ENCODE data around the gene EEA1. TPM values are rescaled to one million over a fixed set of nuclear protein-coding genes. Genes with fewer than 3 reads are reported as not detected.

Gene EEA1
- total RNA-seq, 2 experiments from 2014 or later, result 15.6 to 17.6 TPM

GRCh38 chr12:92871116-92871515, 58.0 kb downstream of the EEA1 start:
- CTCF ChIA-PET, result no interaction called here
- no peaks in the 10 kb centered on the region for H3K27me3 Mint-ChIP-seq (ENCODE audit: low read depth)
- intact Hi-C loops (cut with micrococcal nuclease), result no loop called here
- no peak overlapping the region for H3K27ac Mint-ChIP-seq
- H3K36me3 Mint-ChIP-seq (ENCODE audit: low read depth), result peaks cover 3% of the 10 kb centered on the region
- DNase-seq, result no peak
- no peaks in the 10 kb centered on the region for H3K9me3 Mint-ChIP-seq
- H3K4me1 Mint-ChIP-seq (ENCODE audit: low read depth), result peaks cover 15% of the 10 kb centered on the region
- H3K4me3 Mint-ChIP-seq, result no peak overlapping the region

GRCh38 chr12:92866418-92866817, 62.7 kb downstream of the EEA1 start:
- Mint-ChIP-seq H3K27ac (no peak overlapping the region), H3K27me3 (ENCODE audit: low read depth) (no peaks in the 10 kb centered on the region), H3K4me3 (no peak overlapping the region), H3K36me3 (ENCODE audit: low read depth) (peaks cover 16% of the 10 kb centered on the region), H3K9me3 (no peaks in the 10 kb centered on the region), H3K4me1 (ENCODE audit: low read depth) (peaks cover 10% of the 10 kb centered on the region)
- CTCF ChIA-PET, result no interaction called here
- DNase-seq, result no peak
- intact Hi-C loops (cut with micrococcal nuclease), result no loop called here

DNA sequence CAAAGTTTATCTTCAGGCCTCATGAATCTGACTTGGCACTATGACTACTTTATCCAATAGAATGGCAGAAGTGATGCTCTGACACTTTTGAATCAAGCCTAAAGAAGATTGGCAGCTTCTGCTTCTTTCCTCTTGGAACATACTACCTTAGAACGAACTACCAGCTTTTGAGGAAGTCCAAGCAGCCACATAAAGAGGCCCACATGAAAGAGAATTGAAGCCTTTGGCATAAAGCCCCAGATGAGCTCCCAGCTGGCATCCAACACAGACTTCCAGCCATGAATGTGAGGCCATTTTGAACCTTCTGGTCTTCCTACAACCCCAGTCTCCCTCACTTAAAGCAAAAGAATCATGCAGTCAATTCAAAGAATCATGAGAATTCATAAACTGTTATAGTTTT, 65.8 kb downstream of the EEA1 start:
- no peaks in the 10 kb centered on the region for H3K27me3 Mint-ChIP-seq (ENCODE audit: low read depth)

DNA sequence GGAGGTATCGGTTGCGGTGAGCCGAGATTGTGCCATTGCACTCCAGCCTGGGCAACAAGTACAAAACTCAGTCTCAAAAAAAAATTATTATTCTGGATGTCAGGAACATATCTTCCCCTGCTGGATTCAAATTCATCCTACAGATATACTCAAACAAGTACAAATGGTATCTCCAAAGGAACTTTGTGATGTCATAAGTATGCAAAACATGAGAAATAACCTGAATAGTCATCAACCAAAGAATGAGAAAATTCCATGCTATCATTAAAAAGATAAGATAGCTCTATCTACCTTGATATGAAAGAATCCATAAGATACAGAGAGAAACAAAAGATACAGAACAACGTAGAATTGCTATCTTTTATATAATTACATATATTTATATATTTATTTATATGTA, 67.7 kb downstream of the EEA1 start:
- DNase-seq, result no peak
- CTCF ChIA-PET, result interaction anchor here (1.0 kb wide), 1 partner anchor 109 kb away, joined by 3 read pairs; no protein-coding TSS in a partner anchor
- Mint-ChIP-seq H3K36me3 (ENCODE audit: low read depth) (peaks cover 40% of the 10 kb centered on the region), H3K27ac (no peak overlapping the region), H3K9me3 (no peaks in the 10 kb centered on the region), H3K4me1 (ENCODE audit: low read depth) (peaks cover 4% of the 10 kb centered on the region), H3K27me3 (ENCODE audit: low read depth) (no peaks in the 10 kb centered on the region), H3K4me3 (no peak overlapping the region)
- intact Hi-C loops (cut with micrococcal nuclease), result no loop called here

More for the DNA sequence above, 65.8 kb downstream of the EEA1 start:
- CTCF ChIA-PET, result interaction anchor here (0.5 kb wide), 1 partner anchor 551 kb away, joined by 3 read pairs; no protein-coding TSS in a partner anchor
- Mint-ChIP-seq H3K9me3 (no peaks in the 10 kb centered on the region), H3K27ac (no peak overlapping the region), H3K36me3 (ENCODE audit: low read depth) (peaks cover 30% of the 10 kb centered on the region), H3K4me3 (no peak overlapping the region), H3K4me1 (ENCODE audit: low read depth) (peaks cover 4% of the 10 kb centered on the region)
- no peak for DNase-seq
- intact Hi-C loops (cut with micrococcal nuclease), result no loop called here

DNA sequence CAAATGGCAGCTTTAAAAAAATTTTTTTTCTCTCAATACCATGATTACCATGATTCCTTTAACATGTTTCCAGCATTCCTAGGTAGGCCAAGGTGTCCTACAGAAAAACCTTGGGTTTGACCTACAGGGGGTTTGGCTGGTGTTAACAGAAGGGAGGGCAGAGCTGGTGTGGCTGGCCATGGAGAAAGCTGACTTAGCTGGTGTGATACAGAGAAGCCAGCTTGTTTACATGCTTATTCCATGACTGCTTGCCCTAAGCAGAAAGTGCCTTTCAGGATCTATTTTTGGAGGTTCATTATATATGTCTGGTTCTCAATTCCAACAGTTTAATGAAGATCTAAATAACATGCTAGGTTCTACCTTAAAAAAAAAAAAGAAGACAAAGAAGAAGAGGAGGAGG, 68.6 kb downstream of the EEA1 start:
- Mint-ChIP-seq H3K9me3 (no peaks in the 10 kb centered on the region), H3K4me1 (ENCODE audit: low read depth) (peaks cover 4% of the 10 kb centered on the region), H3K27me3 (ENCODE audit: low read depth) (no peaks in the 10 kb centered on the region), H3K36me3 (ENCODE audit: low read depth) (peaks cover 40% of the 10 kb centered on the region), H3K27ac (no peak overlapping the region), H3K4me3 (no peak overlapping the region)
- intact Hi-C loops (cut with micrococcal nuclease), result no loop called here
- DNase-seq, result no peak
- CTCF ChIA-PET, result no interaction called here

DNA sequence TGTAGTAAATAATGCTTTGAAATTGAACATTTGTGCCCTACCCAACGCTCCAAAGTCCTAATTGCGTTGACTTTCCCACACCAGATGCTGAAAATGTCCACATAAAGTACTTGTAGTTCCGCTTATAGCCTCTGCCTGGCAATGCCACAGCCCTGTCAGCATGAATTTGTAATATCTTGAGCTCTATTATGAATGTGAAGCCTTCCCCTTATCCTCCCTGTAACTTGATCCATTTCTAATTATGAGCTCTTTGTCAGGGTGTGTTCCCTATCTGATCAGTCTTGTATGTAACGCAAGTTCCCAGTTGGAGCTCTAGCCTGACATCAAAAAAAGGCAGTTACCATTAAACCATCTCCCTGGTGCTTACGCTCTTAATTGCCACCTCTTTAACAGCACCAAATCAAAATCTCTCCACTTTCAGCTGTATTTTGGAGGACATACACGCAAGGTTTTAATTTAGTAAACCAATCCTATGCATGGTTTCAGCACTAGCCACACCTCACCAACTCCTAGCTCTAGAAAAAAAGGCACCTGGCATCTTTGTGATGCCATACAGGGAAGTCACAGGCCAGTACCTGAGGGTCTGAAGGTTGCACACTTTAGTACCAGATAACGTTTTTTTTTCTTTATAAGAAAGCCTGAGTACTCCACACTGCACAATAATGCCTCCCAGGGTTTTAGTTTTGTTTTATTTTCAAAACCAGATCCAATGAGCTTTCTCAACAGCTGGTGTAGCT, 69.3 kb downstream of the EEA1 start:
- Mint-ChIP-seq H3K27me3 (ENCODE audit: low read depth) (no peaks in the 10 kb centered on the region), H3K9me3 (no peaks in the 10 kb centered on the region), H3K27ac (no peak overlapping the region), H3K36me3 (ENCODE audit: low read depth) (peaks cover 41% of the 10 kb centered on the region), H3K4me1 (ENCODE audit: low read depth) (peaks cover 4% of the 10 kb centered on the region), H3K4me3 (no peak overlapping the region)
- intact Hi-C loops (cut with micrococcal nuclease), result no loop called here
- no peak for DNase-seq
- CTCF ChIA-PET, result interaction anchor here (0.9 kb wide), 1 partner anchor 8 kb away, joined by 3 read pairs; no protein-coding TSS in a partner anchor

DNA sequence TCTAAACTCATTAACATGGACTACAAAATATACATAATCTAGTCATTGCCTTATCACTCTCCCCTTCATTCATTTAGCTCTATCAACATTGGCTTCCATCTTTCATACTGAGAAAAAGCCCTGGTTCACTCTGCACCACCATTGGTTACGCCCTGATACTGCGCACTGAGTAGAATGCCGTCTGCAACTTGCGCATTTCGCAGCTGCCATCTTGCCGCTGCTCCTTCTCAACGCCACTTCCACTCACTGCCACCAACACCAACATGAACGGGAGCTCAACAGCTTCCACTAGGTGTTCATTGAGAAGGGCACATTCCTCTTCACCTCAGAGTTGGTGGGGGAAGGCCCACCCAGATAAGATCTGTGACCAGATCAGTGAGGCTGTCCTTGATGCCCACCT, 71.3 kb downstream of the EEA1 start:
- Mint-ChIP-seq H3K36me3 (ENCODE audit: low read depth) (peaks cover 34% of the 10 kb centered on the region), H3K4me1 (ENCODE audit: low read depth) (peaks cover 3% of the 10 kb centered on the region), H3K4me3 (no peak overlapping the region), H3K27ac (no peak overlapping the region), H3K27me3 (ENCODE audit: low read depth) (no peaks in the 10 kb centered on the region), H3K9me3 (no peaks in the 10 kb centered on the region)
- CTCF ChIA-PET, result no interaction called here
- intact Hi-C loops (cut with micrococcal nuclease), result no loop called here
- DNase-seq, result no peak

DNA sequence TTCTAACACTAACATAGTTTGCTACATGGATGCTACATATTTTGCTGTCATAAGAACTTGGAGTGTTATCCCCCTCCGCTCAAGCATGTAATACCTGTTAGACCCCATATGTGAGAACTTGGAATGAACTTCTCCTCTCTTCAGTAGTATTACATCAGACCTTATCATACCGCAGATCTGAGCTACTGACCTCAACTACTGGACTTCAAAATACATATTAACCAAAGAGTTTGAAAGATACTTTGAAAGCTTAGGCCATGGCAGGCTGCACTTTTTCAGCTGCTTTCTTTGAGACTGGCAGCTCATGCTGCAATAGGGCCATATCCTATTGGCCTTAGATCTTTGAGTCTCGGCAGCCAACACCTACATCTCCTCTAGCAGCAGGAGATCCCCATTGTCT, 74.8 kb downstream of the EEA1 start:
- Mint-ChIP-seq H3K9me3 (no peaks in the 10 kb centered on the region), H3K4me3 (no peak overlapping the region), H3K4me1 (ENCODE audit: low read depth) (peaks cover 3% of the 10 kb centered on the region), H3K27ac (no peak overlapping the region), H3K27me3 (ENCODE audit: low read depth) (no peaks in the 10 kb centered on the region), H3K36me3 (ENCODE audit: low read depth) (peaks cover 25% of the 10 kb centered on the region)
- CTCF ChIA-PET, result interaction anchor here (0.6 kb wide), 1 partner anchor 1042 kb away, joined by 3 read pairs; no protein-coding TSS in a partner anchor
- DNase-seq, result no peak
- intact Hi-C loops (cut with micrococcal nuclease), result no loop called here

DNA sequence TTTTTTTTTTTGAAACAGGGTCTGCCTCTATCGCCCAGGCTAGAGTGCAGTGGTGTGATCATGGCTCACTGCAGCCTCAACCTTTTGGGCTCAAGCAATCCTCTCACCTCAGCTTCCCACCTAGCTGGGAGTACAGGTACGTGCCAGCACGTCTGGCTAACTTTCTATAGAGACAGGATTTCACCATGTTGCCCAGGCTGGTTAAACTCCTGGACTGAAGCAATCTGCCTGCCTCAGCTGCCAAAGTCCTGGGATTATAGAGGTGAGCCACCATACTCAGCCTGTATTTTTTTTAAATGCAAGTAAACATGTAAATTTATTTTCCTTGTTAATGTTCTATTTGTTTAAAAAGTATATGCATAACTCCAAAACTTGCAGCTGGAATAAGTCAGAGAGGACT, 80.4 kb downstream of the EEA1 start:
- CTCF ChIA-PET, result no interaction called here
- Mint-ChIP-seq H3K4me1 (ENCODE audit: low read depth) (peaks cover 2% of the 10 kb centered on the region), H3K9me3 (no peaks in the 10 kb centered on the region), H3K27ac (no peak overlapping the region), H3K27me3 (ENCODE audit: low read depth) (no peaks in the 10 kb centered on the region), H3K36me3 (ENCODE audit: low read depth) (peaks cover 7% of the 10 kb centered on the region), H3K4me3 (no peak overlapping the region)
- no peak for DNase-seq
- intact Hi-C loops (cut with micrococcal nuclease), result no loop called here

GRCh38 chr12:92847368-92847767, 81.7 kb downstream of the EEA1 start:
- Mint-ChIP-seq H3K36me3 (ENCODE audit: low read depth) (peaks cover 7% of the 10 kb centered on the region), H3K27me3 (ENCODE audit: low read depth) (no peaks in the 10 kb centered on the region), H3K4me3 (no peak overlapping the region), H3K9me3 (no peaks in the 10 kb centered on the region), H3K4me1 (ENCODE audit: low read depth) (no peaks in the 10 kb centered on the region), H3K27ac (no peak overlapping the region)
- no peak for DNase-seq
- intact Hi-C loops (cut with micrococcal nuclease), result no loop called here
- CTCF ChIA-PET, result no interaction called here

- DNase-seq, result no peak
- intact Hi-C loops (cut with micrococcal nuclease), result no loop called here
- CTCF ChIA-PET, result interaction anchor here (1.2 kb wide), 1 partner anchor 142 kb away, joined by 4 read pairs; no protein-coding TSS in a partner anchor
- Mint-ChIP-seq H3K9me3 (no peaks in the 10 kb centered on the region), H3K27me3 (ENCODE audit: low read depth) (no peaks in the 10 kb centered on the region), H3K4me1 (ENCODE audit: low read depth) (no peaks in the 10 kb centered on the region), H3K4me3 (no peak overlapping the region), H3K36me3 (ENCODE audit: low read depth) (peaks cover 12% of the 10 kb centered on the region), H3K27ac (no peak overlapping the region)
Observed at GRCh38 chr12:92845329-92845728, 83.8 kb downstream of the EEA1 start.

GRCh38 chr12:92844151-92844763, 84.8 kb downstream of the EEA1 start:
- Mint-ChIP-seq H3K27me3 (ENCODE audit: low read depth) (no peaks in the 10 kb centered on the region), H3K9me3 (no peaks in the 10 kb centered on the region), H3K36me3 (ENCODE audit: low read depth) (peaks cover 11% of the 10 kb centered on the region), H3K27ac (no peak overlapping the region), H3K4me1 (ENCODE audit: low read depth) (peaks cover 5% of the 10 kb centered on the region), H3K4me3 (no peak overlapping the region)
- intact Hi-C loops (cut with micrococcal nuclease), result no loop called here
- CTCF ChIA-PET, result no interaction called here
- no peak for DNase-seq

Measured in activated naive CD4-positive, alpha-beta T cell treated with anti-CD3 and anti-CD28 coated beads for 36 hours (primary cell).